ENCODE results near the gene RBCK1.
"Not testable (repeated sequence)": the region's sequence is repeated elsewhere in the genome, so short reads cannot be mapped to it uniquely, and the experiment has no call there.

The RBCK1 gene

DNA sequence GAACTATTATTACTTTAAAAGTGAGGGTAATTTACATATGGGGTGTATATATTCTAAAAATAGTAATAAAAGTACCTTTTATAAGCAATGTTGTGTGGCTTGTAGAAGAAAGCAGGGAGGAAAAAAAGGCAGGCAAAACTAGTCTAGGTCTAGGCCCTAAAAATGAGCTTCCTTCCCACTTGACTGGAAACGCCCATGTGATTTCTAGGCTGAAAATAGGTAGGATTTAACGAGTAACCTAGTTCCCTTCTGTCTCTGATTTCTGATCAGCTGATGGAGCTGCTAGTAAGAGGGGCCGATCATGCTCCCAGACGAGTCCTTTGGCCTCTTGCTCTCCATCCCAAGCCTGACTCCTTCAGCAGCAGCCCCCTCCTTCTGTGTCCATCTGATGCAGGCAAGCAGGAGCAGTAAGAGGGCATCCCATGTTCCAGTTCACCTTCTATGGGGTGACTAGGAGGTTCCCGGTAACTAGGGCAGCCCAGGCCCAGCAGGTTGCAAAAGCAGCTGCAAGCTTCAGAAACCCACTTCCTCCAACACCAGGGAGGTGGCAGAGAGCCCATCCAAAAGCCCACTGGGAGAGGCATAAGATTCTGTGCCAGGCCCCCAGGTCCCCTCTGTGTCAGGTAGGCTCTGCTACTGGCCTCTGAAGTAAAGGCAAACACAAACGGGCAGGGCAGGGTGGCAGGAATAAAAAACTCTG lies 29.8 kb downstream of the RBCK1 start:
- DNase-seq (ENCODE audit: low read depth in 3 of 3), result no peak

- DNase-seq (ENCODE audit: low read depth in 3 of 3), result peak in 2 of 3 experiments; percentile 27 to 46
Observed at GRCh38 chr20:438571-439469, 30.7 kb downstream of the RBCK1 start.

- DNase-seq (ENCODE audit: low read depth in 3 of 3), result no peak
Observed at GRCh38 chr20:440148-440547, 32.0 kb downstream of the RBCK1 start.

DNA sequence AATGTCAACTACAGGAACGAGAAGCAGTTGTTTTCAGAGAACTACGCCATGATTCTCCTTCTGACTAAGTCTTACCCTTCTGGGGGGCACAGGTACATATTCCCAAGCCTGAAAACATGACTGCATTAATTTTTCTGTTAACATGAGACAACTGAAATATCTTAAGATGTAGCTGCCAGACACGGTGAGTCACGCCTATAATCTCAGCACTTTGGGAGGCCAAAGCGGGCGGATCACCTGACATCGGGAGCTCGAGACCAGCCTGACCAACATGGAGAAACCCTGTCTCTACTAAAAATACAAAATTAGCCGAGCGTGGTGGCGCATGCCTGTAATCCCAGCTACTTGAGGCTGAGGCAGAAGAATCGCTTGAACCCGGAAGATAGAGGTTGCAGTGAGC lies 32.5 kb downstream of the RBCK1 start:
- DNase-seq (ENCODE audit: low read depth in 3 of 3), result no peak

DNA sequence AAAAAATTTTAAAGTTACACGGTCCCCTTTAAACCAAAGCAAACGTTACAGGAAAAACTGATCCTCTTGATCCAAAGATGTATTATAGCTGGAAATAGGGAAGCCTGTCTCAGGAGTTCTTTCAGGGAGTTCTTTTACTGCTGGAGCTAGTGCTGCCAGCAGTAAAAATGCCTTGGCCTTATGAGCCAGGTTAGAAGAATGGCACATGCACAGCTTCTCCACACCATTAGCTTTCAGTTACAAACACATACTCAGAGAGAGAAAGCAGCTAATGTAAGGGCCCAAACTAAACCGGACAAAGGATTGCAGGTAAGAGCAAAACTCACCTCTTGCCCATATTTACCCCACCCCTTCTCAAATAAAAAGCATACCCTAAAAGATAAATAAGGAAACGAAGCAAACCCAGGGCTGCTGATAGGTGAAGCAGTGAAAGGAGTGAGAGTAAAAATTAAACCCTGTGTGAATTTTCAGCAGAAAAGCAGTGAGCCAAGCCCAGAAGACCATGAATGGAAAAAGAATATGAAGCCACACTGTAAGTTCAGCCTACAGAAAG lies 35.2 kb downstream of the RBCK1 start:
- DNase-seq (ENCODE audit: low read depth in 3 of 3), result no peak

- no peak for DNase-seq (ENCODE audit: low read depth in 3 of 3)
Observed at GRCh38 chr20:444117-444516, 36.0 kb downstream of the RBCK1 start.

- DNase-seq (ENCODE audit: low read depth in 3 of 3), result no peak
Observed at GRCh38 chr20:444862-445426, 36.8 kb downstream of the RBCK1 start.

- DNase-seq (ENCODE audit: low read depth in 3 of 3), result no peak
Observed at GRCh38 chr20:445514-446336, 37.6 kb downstream of the RBCK1 start.

DNA sequence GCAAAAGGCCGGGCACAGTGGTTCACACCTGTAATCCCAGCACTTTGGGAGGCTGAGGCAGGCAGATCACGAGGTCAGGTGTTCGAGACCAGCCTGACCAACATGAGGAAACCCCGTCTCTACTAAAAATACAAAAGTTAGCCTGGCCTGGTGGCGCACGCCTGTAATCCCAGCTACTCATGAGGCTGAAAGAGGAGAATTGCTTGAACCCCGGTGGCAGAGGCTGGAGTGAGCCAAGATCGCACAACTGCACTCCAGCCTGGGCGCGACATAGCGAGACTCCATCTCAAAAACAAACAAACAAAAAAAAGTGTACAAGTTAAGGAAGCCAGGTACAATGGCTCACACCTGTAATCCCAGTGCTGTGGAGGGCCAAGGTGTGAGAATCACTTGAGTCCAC lies 43.9 kb downstream of the RBCK1 start:
- DNase-seq (ENCODE audit: low read depth in 3 of 3), result not testable (repeated sequence)

DNA sequence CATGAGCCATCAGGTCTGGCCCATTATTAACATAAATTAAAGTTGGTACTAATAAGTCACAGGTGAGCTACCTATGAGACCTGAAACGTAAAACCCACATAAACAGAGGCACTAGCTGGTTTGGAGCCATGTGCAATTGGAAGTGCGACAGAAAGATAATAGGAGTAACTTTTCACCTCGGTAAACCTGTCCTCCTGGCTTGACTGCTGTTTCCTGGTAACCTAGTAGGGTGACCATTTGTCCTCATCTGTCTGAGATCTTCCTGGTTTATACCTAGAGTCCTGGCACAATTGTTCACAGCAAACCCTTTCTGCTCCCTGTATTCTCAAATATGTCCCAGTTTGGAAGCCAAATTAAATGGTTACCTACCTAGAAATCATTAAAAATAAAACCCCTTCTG lies 46.9 kb downstream of the RBCK1 start:
- DNase-seq (ENCODE audit: low read depth in 3 of 3), result no peak

GRCh38 chr20:458776-459175 lies 50.7 kb downstream of the RBCK1 start:
- DNase-seq (ENCODE audit: low read depth in 3 of 3), result no peak

DNA sequence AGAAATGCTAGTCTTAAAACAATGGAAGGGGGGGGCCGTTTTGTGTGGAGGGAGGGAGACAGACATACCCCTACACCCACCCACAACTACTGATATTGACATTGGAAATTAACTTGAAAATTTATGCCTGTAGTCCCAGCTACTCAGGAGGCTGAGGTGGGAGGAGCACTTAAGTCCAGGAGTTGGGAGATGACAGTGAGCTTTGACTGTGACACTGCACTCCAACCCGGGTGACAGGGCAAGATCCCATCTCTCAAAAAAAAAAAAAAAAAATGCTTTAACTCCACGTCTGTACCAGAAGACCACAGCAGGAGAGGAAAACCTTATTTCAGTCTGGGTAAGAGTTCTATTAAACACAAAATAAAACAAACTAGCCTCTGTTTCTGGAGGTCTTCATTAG lies 52.1 kb downstream of the RBCK1 start:
- no peak for DNase-seq (ENCODE audit: low read depth in 3 of 3)

DNA sequence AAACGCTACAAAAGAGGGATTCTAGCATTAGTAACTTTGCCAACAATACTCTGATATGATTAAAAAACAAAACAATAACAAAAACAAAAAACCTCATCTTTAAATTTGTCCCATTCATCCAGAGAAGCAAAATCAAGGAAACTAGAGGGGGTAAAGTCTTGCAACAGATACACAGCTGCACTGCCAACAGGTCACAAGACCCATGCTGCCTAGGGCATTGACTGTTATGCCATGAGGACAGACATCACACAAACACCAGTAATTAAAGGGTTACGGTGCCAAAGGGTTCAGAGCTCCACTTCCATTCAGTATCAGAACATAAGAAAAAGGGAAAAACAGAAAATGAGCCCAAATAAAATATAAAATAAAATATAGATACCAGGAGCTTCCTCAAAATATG lies 52.6 kb downstream of the RBCK1 start:
- DNase-seq (ENCODE audit: low read depth in 3 of 3), result no peak

- peak in 2 of 3 experiments; percentile 15 to 56 for DNase-seq (ENCODE audit: low read depth in 3 of 3)
Observed at GRCh38 chr20:461254-462198, 53.4 kb downstream of the RBCK1 start.

DNA sequence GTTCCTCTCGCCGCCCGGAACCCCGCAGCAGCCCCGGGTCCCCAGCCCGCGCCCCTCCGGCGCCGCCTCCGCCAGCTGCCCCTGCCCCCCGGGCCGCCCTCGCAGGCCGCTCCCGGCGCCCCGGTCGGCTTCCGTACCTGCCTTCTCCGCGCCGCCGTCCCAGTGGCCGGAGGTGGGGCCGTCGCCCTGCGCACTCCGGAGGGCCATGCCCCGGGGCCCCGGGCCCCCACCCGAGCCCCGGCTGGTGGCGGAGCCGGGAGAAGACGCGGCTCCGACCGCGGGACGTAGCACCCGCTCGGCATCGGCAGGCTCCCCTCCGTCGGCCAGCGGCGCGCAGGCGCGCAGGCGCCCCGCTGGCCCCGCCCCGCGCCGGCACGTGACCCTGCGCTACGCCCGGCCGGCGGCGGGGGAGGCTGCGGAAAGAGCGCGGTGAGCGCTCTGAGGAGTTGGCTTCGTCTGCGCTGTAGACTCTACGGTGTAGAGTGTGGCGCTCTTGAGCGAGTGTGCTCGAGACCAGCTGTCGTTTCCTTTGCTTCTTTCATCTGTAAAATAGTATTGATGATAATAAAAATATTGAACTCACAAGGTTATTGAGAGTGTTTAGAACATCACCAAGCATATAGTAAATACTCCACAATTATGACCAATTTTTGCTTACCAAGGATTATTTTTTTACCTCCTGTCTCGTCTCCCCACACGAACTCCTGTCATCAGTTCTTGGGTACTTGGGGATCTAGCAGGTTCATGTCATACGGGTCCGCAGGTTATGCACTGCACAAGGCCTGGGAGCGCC lies 54.3 kb downstream of the RBCK1 start, which contains the start of gene TBC1D20:
Gene TBC1D20 (minus strand): TSS at position 335 of the 793 bp plus-strand sequence. CDS start 128 bp downstream, at position 207.
- DNase-seq (ENCODE audit: low read depth in 3 of 3), result peak; percentile 67 to 78 (median 72)

- DNase-seq (ENCODE audit: low read depth in 3 of 3), result no peak
Observed at GRCh38 chr20:467755-468154, 59.7 kb downstream of the RBCK1 start.

GRCh38 chr20:469746-470490 lies 61.8 kb downstream of the RBCK1 start:
- no peak for DNase-seq (ENCODE audit: low read depth in 3 of 3)

DNA sequence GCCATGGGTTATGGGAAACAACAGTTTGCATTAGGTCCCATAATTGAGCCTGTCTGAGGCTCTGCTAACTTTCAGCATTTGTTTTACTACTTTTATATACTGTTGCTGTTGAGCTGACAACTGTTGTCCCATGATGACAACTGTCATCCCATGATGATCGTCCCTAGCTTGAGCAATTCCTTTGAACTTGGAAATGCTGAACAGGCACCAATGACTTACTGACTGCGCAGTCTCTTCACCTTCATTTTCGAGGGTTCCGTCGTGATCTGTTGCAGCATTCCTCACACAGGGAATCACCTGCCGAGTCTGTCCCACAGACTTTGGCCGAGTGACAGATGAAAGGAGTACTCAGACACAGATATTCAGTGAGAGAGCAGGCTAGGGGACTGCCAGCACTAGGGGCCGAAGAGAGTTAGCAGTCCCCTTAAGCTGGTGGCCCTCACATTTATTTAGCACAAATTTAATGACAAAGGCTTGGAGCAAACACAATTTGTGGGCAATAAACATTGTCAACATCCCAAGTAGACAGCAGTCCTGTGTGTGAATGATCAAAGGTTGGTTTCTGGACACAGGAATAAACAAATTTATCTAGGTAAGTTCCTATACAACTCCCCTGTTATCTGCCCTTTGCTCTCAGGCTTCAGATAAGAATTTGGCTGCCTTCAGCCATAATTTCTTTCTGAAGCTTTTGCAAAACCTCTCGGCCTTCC lies 64.2 kb downstream of the RBCK1 start:
- DNase-seq (ENCODE audit: low read depth in 3 of 3), result no peak
